ENCODE data around the gene ERMARD.

ERMARD gene

DNA sequence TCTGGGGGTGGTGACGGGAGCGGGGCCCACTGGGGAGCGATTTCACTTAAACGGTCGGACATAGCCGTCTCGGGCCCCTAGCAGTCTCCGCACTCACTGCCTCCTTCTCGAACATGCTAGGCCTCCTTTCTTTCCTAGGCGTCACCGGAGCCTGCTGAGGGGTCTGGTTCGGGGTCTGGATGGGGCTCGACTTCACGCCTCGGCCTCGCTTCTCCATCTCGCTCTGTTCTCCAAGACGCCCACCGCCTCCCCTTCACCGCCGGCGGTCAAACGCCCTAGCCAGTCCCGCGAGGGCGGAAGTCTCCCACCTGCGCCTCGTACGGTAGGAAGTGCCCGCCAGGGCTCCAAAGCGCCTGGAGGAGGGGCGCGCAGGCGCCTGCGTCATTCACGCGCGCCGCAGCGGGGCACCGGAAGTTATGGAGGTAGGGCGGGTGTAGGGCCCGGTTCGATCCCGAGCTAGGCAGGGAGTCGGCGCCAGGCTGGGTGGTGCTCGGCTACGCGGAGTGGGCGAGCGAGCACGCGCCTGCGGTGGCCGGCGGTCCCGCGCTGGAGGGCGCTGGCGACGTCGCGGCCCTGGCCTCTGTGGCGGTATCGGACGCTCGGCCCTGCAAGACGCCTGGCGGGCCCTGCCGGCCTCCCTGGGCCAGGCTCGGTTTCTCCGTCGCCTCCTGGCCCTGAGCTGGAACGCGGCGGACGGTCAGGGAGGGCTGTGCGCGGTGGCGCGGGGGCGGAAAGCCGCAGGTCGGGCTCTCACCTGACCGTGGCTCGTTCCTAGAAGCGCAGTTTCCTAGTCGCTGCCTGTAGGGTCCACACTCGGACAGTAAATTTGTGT is at the start of gene ERMARD, which contains the start of gene DYNLT2:
ERMARD (plus strand) TSS at position 381 of the 832 bp plus-strand sequence; CDS start at position 417, 36 bp downstream.
DYNLT2 (minus strand) TSS at position 331 of the 832 bp plus-strand sequence; CDS start at position 217, 114 bp downstream.
- DNase-seq (ENCODE audit: low spot score): peak; percentile 95

- DNase-seq (ENCODE audit: low spot score): peak; percentile 97
Measured at GRCh38 chr6:169701954-169702839, 49.2 kb upstream of the ERMARD start, which contains the start of the genes C6orf120 and WDR27. Gene C6orf120, plus strand, starts transcription at chr6:169702126. Its CDS starts 334 bp downstream, at chr6:169702460. Gene WDR27, minus strand, starts transcription at chr6:169702029. Its CDS starts 13,024 bp downstream, at chr6:169689005.

DNA sequence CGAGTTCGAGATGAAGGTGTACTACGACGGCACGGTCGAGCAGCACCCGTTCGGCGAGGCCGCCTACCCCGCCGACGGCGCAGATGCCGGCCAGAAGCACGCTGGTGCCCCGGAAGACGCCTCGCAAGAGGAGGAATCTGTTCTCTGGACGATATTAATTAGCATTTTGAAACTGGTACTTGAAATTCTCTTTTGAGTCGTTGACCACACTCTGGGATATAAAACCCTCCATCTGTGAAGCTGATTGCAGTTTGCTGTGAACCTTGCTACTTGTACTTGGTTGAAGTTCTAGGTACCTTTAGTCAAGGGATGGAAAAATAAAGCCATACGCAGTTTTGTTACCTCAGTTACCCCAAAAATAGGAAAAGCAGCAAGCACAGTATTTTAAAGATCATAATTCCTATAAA is 48.6 kb upstream of the ERMARD start:
- DNase-seq (ENCODE audit: low spot score): no peak

DNA sequence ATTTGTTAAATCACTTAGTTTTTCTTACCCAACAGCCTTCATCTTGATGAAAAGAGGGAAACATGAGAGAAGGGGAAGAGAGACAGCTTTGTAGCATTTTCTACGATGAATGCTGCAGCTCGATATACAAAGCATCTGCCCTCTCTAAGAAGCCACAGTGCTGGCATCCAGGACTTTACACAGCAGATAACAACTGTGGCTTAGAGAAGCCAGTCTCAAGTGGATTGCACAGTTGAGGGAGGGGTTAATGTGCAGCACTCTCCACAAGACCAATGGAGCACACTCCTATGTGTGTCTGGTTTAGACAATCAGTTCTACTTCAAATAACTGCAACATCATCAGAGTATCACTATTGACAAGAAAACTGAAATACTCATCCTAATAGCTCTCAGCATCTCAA is 43.6 kb upstream of the ERMARD start:
- no peak for DNase-seq (ENCODE audit: low spot score)

DNA sequence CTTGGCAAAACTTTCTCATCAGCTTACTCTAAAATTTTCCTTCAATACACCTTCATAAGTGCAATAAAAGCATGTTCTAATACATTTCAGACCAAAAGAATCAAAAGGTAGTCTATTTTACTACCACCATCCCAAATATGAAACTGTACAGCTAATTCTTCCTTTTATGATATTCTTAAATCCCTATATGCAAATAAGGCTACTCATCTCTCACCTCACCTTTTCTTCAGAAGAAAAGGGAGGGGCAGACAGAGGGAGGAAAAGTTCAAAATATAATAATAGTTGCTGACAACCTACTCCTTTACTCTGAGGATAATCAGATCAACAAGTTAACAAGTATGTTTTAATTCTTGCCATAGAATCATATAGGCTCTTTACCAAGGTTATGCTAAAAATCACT is 42.1 kb upstream of the ERMARD start:
- no peak for DNase-seq (ENCODE audit: low spot score)

GRCh38 chr6:169710009-169710408 is 41.4 kb upstream of the ERMARD start:
- no peak for DNase-seq (ENCODE audit: low spot score)

DNA sequence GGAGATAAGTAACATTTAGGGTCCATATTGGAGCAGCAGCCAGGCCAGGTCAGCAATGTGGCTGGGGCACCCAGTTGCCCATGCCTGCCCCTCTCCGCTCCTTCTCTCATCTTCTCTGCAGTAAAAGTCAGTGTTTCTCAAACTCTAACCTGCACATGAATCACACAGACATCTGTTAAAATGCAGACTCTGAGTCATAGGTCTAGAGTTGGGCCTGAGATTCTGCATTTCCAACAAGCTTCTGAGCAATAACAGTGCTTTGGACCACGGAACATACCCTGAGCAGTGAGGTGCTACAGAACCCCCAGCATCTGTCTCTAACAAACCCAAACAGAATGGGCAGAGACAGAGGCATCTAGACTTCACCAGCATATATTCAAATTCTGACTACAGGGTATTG is 37.2 kb upstream of the ERMARD start:
- no peak for DNase-seq (ENCODE audit: low spot score)

DNA sequence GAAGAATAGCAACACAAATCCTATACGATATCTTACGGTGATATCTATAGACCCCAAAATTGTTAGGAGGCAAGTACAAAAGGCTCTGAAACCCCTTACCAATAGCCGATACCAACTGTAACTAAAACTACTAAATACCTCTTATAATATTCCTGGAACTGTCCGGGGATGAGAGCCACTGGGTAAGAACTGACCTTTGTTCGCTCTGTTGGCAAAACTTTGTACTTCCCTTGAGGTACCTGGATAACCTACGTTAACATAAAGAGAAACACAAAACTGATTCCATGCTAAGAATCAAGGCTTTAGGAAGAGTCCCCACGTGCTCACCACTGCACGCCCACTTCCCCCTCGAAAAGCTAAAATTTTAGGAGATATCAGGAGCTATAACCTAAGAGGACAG is 36.8 kb upstream of the ERMARD start:
- DNase-seq (ENCODE audit: low spot score): no peak

- DNase-seq (ENCODE audit: low spot score): no peak
Measured at GRCh38 chr6:169719117-169719516, 32.3 kb upstream of the ERMARD start.

DNA sequence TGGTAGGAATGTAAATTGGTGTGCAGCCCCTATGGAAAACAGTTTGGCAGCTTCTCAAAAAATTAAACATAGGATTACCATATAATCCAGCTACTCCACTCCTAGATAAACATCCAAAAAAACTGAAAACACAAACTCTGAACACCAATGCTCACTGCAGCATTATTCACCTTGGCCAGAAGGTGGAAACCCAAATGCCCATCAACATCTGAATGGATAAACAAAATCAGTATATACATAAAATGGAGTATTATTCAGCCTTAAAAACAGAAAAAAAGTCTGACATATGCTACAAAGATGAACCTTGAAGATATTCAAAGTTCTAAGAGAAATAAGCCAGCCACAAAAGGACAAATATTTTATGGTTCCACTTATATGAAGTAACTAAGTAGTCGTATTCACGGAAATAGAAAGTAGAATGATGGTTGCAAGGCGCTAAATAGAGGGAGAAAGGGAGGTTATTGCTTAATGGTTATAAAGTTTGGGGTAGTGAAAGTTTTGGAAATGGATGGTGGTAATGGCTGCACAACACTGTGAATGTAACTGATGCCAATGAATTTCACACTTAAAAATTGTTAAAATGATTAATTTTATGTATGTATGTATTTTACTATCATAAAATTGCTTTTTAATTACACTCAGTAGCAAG is 31.1 kb upstream of the ERMARD start:
- DNase-seq (ENCODE audit: low spot score): peak; percentile 30

GRCh38 chr6:169722362-169723199 is 28.8 kb upstream of the ERMARD start:
- DNase-seq (ENCODE audit: low spot score): peak; percentile 52

DNA sequence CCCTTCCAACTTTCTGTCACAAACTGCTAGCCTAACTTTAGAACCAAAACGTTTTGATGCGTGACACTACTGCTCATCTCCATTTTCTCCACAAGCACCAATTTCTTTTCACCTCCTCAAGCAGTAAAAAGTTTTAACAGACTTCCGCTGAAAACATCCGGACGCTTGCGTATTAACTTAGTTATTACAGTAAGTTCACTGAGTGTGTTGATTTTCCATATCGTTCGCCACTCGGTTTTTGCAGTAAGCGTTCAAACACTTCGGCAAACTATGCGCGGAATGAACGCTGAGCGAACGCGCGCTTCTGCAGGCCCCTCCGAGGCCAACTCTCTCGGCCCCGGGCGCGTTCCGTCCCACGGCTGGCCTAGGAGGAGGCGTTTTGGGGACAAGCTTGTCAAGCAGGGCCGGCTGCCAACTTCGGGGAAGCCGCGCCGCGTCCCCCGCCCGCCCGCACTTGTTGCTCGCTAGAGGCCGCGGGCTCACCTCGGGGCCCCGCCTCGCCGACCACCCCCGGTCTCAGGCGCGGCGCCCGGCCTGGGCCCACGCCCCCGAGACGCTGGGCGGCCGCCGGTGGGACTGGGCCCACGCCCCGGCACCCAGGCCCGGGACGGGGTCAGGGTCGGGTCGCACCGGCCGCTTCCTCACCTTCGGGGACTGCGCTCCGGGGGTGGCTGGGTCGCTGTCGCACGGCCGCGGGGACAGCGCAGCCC is 28.1 kb upstream of the ERMARD start:
- peak; percentile 82 for DNase-seq (ENCODE audit: low spot score)

GRCh38 chr6:169723991-169724493 is 27.4 kb upstream of the ERMARD start:
- peak; percentile 45 for DNase-seq (ENCODE audit: low spot score)

DNA sequence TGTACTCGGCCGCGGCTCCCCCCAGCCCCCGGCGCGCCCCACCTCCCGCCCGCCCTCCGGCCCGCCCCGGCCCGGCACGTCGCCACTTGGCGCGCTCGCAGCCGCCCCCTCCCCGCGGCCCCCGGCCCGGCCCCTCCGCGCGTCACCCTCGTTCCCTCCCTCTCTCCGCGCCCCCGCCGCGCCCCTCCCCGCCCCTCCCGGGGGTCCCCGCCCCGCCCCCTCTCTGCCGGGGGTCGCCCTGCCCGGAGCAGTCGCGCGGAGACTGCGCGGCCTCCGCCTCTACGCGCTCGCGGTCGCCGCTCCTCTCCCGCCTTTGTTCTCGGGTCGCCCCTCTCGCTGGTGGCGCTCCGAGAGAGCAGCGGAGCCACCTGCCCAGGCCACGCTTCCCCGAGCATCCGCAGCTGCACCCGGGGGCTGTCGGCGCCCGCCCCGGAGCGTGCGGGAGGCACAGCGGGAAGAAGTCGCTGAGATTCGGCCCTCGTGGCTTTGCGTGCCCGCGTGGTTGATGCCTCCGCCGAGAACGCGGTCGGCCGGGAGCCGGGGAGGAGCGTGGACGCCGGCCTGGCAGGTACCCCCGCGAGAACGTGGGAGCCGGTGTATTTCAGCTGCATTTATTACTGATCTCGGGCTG is 26.8 kb upstream of the ERMARD start, which contains the start of gene PHF10:
PHF10 (minus strand) TSS at position 7 of the 631 bp plus-strand sequence. CDS start 569 bp downstream, outside the sequence.
- peak; percentile 78 for DNase-seq (ENCODE audit: low spot score)

DNA sequence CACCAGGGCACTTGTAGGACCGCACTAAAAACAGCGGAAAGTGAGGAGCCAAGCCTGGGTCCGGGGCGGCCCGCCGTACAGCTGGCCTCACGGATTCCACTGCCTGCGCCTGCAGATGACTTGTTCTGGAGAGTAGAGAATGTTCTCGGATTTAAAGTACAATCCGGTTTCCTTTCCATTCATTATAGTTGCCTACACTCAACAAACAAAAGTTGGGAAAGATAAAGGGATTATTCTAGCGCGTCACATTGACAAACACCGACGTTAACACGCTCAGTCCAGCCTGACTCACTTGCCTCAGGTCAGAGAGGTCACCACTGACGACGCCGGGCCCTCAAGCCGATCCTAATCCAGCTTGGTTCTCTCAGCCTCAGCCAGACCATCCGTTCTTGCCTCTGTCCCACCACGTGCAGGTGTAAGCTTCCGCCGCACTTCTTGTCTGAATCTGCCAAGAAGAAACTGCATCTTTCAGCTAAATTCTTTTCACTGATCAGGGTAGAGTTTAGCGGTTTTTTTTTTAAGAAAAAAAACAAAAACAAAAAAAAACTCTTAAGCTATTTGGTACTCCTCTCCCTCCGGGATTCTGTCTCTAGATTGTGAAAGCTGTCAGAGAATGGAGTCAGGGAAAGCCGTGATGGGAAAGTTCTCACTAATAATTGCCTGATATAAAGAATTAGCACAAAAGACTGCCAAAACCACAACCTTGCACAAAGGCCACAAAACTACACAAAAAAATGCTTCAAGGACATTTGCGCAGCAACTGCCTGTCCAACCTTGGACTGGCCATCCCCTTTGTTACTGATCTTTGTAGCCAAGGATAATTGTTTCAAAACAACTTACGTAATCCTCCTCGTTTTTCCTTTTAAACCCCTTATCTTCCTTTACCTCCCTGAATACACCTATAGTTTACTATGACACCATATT is 26.0 kb upstream of the ERMARD start:
- no peak for DNase-seq (ENCODE audit: low spot score)

GRCh38 chr6:169726049-169726400 is 25.4 kb upstream of the ERMARD start:
- no peak for DNase-seq (ENCODE audit: low spot score)

DNA sequence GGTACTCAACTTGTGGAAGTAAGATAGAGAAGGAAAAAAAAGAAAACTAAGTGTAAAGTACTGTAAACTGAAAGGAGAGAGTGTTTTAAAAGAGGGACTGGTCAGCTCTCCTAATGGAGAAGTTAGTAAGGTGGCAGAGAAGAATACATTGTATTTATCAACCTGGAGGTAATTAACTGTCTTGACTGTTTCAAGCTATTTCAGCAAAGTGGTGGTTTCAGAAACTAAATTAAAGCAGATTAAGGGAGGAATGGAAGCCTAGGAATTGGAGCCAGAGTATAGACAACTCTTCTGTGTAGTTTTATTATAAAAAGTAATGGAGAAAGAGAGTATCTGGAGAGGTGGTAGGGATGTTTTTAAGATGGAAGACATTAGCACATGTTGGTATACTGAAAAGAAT is 24.5 kb upstream of the ERMARD start:
- DNase-seq (ENCODE audit: low spot score): no peak

GRCh38 chr6:169729961-169730360 is 21.5 kb upstream of the ERMARD start:
- no peak for DNase-seq (ENCODE audit: low spot score)
